Mesenteric fat pad (tissue), 1 donor: ENCODE results near the gene PEAK3. TPM values are rescaled to one million over a fixed set of nuclear protein-coding genes. Genes with fewer than 3 reads are reported as not detected.

Experiments used
- DNase-seq: peaks from one replicate; pipeline ENCODE4 v3.0.0-alpha.2; 2020; ENCODE audit warnings: low spot score
- total RNA-seq: library from RNA; stranded (reverse); fragmentation: NEBNext Ultra II Directional; extraction: Animal tissue kit (Norgen Biotek cat#: 25700); gene quantifications from one replicate; pipeline ENCODE4 v1.2.1, GENCODE V29; 2021
- donor health status: DM: yes; HTN: yes; CAD: no.

The PEAK3 gene
- total RNA-seq, 1 donor from 2014 or later: 2.6 TPM

- no peak for DNase-seq
These were observed 30.6 kb downstream of the PEAK3 start for GRCh38 chr19:2251106-2252054.

GRCh38 chr19:2250766-2251105 lies 31.2 kb downstream of the PEAK3 start:
- DNase-seq: no peak

GRCh38 chr19:2249880-2250765 lies 31.9 kb downstream of the PEAK3 start:
- no peak for DNase-seq

- no peak for DNase-seq
These were observed 32.7 kb downstream of the PEAK3 start, which contains the start of gene AMH for GRCh38 chr19:2249010-2249866. AMH (plus strand) TSS chr19:2249323; CDS start chr19:2249333, 10 bp downstream.

GRCh38 chr19:2248136-2249009 lies 33.6 kb downstream of the PEAK3 start:
- DNase-seq: no peak

GRCh38 chr19:2247433-2248101 lies 34.4 kb downstream of the PEAK3 start:
- no peak for DNase-seq

- DNase-seq: no peak
These were observed 35.1 kb downstream of the PEAK3 start for GRCh38 chr19:2246801-2247361.

- DNase-seq: no peak
These were observed 35.9 kb downstream of the PEAK3 start for GRCh38 chr19:2246014-2246620.

- DNase-seq: no peak
These were observed 36.7 kb downstream of the PEAK3 start for GRCh38 chr19:2245273-2245672.

- no peak for DNase-seq
These were observed 37.5 kb downstream of the PEAK3 start for GRCh38 chr19:2244486-2244885.

- no peak for DNase-seq
These were observed 37.9 kb downstream of the PEAK3 start for GRCh38 chr19:2244125-2244411.

GRCh38 chr19:2243274-2244124 lies 38.5 kb downstream of the PEAK3 start:
- no peak for DNase-seq

GRCh38 chr19:2242816-2243215 lies 39.2 kb downstream of the PEAK3 start:
- no peak for DNase-seq

- no peak for DNase-seq
These were observed 39.9 kb downstream of the PEAK3 start for GRCh38 chr19:2242092-2242537.

GRCh38 chr19:2240881-2241760 lies 40.9 kb downstream of the PEAK3 start:
- DNase-seq: no peak

- DNase-seq: no peak
These were observed 41.9 kb downstream of the PEAK3 start for GRCh38 chr19:2239771-2240770.
